IMR-90 (cell line): ENCODE measurements around the gene KYNU. TPM values are rescaled to one million over a fixed set of nuclear protein-coding genes. Genes with fewer than 3 reads are reported as not detected.

Experiments
- ATAC-seq: fragments of 200-7000 bp; cut with Tn5 transposase; 2 replicates; pipeline ENCODE4 v1.9.1; 2020; ENCODE audit warnings: low read depth, mild to moderate bottlenecking, moderate library complexity
- BruUV-seq: library from RNA; stranded (reverse); fragments of 400-500 nt; replicated peaks from 2 replicates; lab custom pipeline; 2021; lab: Mats Ljungman, UMichigan
- CTCF ChIA-PET: fragments of 300-600 bp; formaldehyde crosslinking; extraction: SDS; loops from one replicate; lab custom pipeline; 2021; ENCODE audit warnings: antibody characterized with exemption; lab: Yijun Ruan, JAX
- POLR2A ChIA-PET: fragments of 300-600 bp; sonication (Branson Sonifier 250); formaldehyde crosslinking; loops from one replicate; lab custom pipeline; 2022; ENCODE audit warnings: antibody characterized with exemption; ENCODE audit not compliant: unreplicated experiment; lab: Charles Lee
- DNase-seq: peaks from one replicate; pipeline ENCODE4 v3.0.0; 2013
- H2AFZ ChIP-seq: replicated peaks from 2 replicates; pipeline ENCODE3; 2013; ENCODE audit warnings: low read length, mild to moderate bottlenecking; ENCODE audit not compliant: poor library complexity
- H2AK5ac ChIP-seq: 2 replicates; pipeline ENCODE4 v1.6.1; 2013; ENCODE audit warnings: low read depth, low read length, inconsistent platforms
- H2AK9ac ChIP-seq: replicated peaks from 2 replicates; pipeline ENCODE3; 2013; ENCODE audit warnings: mild to moderate bottlenecking, low read depth, low read length, moderate library complexity; ENCODE audit not compliant: poor library complexity
- H2BK120ac ChIP-seq: 2 replicates; pipeline ENCODE4 v1.6.1; 2013; ENCODE audit warnings: low read depth, low read length, inconsistent platforms
- H2BK15ac ChIP-seq: 3 replicates; pipeline ENCODE4 v1.6.1; 2013; ENCODE audit warnings: low read depth, low read length, inconsistent platforms
- H2BK20ac ChIP-seq: 2 replicates; pipeline ENCODE4 v1.6.1; 2013; ENCODE audit warnings: low read depth, mild to moderate bottlenecking, inconsistent platforms, low read length, moderate library complexity
- H2BK5ac ChIP-seq: 2 replicates; pipeline ENCODE4 v1.6.1; 2013; ENCODE audit warnings: mild to moderate bottlenecking, low read depth, low read length, inconsistent platforms; ENCODE audit not compliant: poor library complexity, severe bottlenecking
- H3K14ac ChIP-seq: replicated peaks from 2 replicates; pipeline ENCODE4 v1.6.1; 2013; ENCODE audit warnings: low read depth, low read length, inconsistent platforms
- H3K18ac ChIP-seq: 2 replicates; pipeline ENCODE4 v1.6.1; 2013; ENCODE audit warnings: low read depth, low read length, control low read depth
- H3K23ac ChIP-seq: 2 replicates; pipeline ENCODE4 v1.6.1; 2013; ENCODE audit warnings: low read depth, low read length, inconsistent platforms
- H3K27ac ChIP-seq: 2 replicates; pipeline ENCODE4 v1.5.1; 2013; ENCODE audit warnings: mild to moderate bottlenecking, control low read depth, low read length; ENCODE audit not compliant: insufficient read depth
- H3K27me3 ChIP-seq: 2 replicates; pipeline ENCODE4 v1.6.1; 2013; ENCODE audit warnings: low read length; ENCODE audit not compliant: control insufficient read depth, insufficient read depth
- H3K36me3 ChIP-seq: 2 replicates; pipeline ENCODE4 v1.6.1; 2013; ENCODE audit warnings: low read length, mixed read lengths; ENCODE audit not compliant: control insufficient read depth, insufficient read depth
- H3K4ac ChIP-seq: 2 replicates; pipeline ENCODE4 v1.6.1; 2013; ENCODE audit warnings: low read depth, low read length, inconsistent platforms
- H3K4me1 ChIP-seq: 2 replicates; pipeline ENCODE4 v1.6.1; 2013; ENCODE audit warnings: low read length, mixed read lengths; ENCODE audit not compliant: control insufficient read depth, insufficient read depth
- H3K4me2 ChIP-seq: 2 replicates; pipeline ENCODE4 v1.6.1; 2013; ENCODE audit warnings: low read depth, mild to moderate bottlenecking, control low read depth, low read length, moderate library complexity
- H3K4me3 ChIP-seq: 2 replicates; pipeline ENCODE4 v1.5.1; 2013; ENCODE audit warnings: low read depth, mild to moderate bottlenecking, control low read depth, low read length, moderate library complexity; ENCODE audit not compliant: insufficient read depth
- H3K56ac ChIP-seq: 2 replicates; pipeline ENCODE4 v1.6.1; 2013; ENCODE audit warnings: low read length, inconsistent platforms; ENCODE audit not compliant: insufficient read depth; ENCODE audit errors: extremely low read depth
- H3K79me1 ChIP-seq, 2 experiments: 2 replicates each; pipeline ENCODE4 v1.6.1; 2013; ENCODE audit warnings: low read length in 2 of 2, inconsistent platforms in 1 of 2, low read depth in 1 of 2
- H3K9ac ChIP-seq: 2 replicates; pipeline ENCODE4 v1.6.1; 2013; ENCODE audit warnings: low read depth, low read length, control low read depth
- H3K9me1 ChIP-seq: 2 replicates; pipeline ENCODE4 v1.6.1; 2013; ENCODE audit warnings: low read length, inconsistent platforms; ENCODE audit not compliant: insufficient read depth
- H3K9me3 ChIP-seq: 2 replicates; pipeline ENCODE4 v1.6.1; 2013; ENCODE audit warnings: low read length; ENCODE audit not compliant: control insufficient read depth, insufficient read depth
- H4K20me1 ChIP-seq: 2 replicates; pipeline ENCODE4 v1.6.1; 2013; ENCODE audit warnings: low read length, inconsistent platforms; ENCODE audit not compliant: insufficient read depth
- H4K5ac ChIP-seq: 2 replicates; pipeline ENCODE4 v1.6.1; 2013; ENCODE audit warnings: mild to moderate bottlenecking, low read depth, low read length, control low read depth
- H4K8ac ChIP-seq, 2 experiments: 2 replicates each; pipeline ENCODE4 v1.6.1; 2013; ENCODE audit warnings: low read depth in 2 of 2, low read length in 2 of 2, control low read depth in 1 of 2, inconsistent platforms in 1 of 2
- H4K91ac ChIP-seq: 2 replicates; pipeline ENCODE4 v1.6.1; 2013; ENCODE audit warnings: low read depth, low read length, inconsistent platforms; ENCODE audit not compliant: insufficient read depth
- CEBPB ChIP-seq: IDR thresholded peaks from 2 replicates; pipeline ENCODE4 v1.6.1; 2012; ENCODE audit warnings: low read depth, low read length, improper control_type of control experiment
- MAFK ChIP-seq: IDR thresholded peaks from 2 replicates; pipeline ENCODE4 v1.6.1; 2012; ENCODE audit warnings: low read depth, low read length, improper control_type of control experiment
- RAD21 ChIP-seq: IDR thresholded peaks from 2 replicates; pipeline ENCODE4 v1.6.1; 2012; ENCODE audit warnings: low read length, improper control_type of control experiment
- RCOR1 ChIP-seq: IDR thresholded peaks from 2 replicates; pipeline ENCODE4 v1.6.1; 2012; ENCODE audit warnings: mild to moderate bottlenecking, low read length, improper control_type of control experiment; ENCODE audit not compliant: insufficient replicate concordance
- SMC3 ChIP-seq: fragments of 150-350 bp; IDR thresholded peaks from 2 replicates; pipeline ENCODE4 v1.6.1; 2016; ENCODE audit warnings: low read depth, mild to moderate bottlenecking, antibody characterized with exemption, low read length, moderate library complexity
- WGBS, 2 experiments: methylation state at CpG; one replicate each; pipeline versions ENCODE4 v1.1.5 to v1.1.7; 2013; ENCODE audit warnings: missing lambda C conversion rate in 2 of 2; ENCODE audit not compliant: insufficient read length in 1 of 2; ENCODE audit errors: extremely low coverage in 2 of 2; 5-methylcytosine and 5-hydroxymethylcytosine counted together
- dilution Hi-C: fragments of 300-500 bp; cut with HindIII; formaldehyde crosslinking; loops from one replicate; pipeline ENCODE4 v1.14.3; 2018; ENCODE audit warnings: low sequenced_read_pairs; ENCODE audit not compliant: unreplicated experiment
- in situ Hi-C: fragments of 300-500 bp; cut with MboI; formaldehyde crosslinking; loops from 3 replicates; pipeline ENCODE4 v1.14.3; 2019; ENCODE audit warnings: low sequenced_read_pairs, inconsistent platforms, mixed read lengths
- intact Hi-C: fragments of 100-400 bp; cut with micrococcal nuclease; formaldehyde crosslinking; loops from 2 replicates; pipeline ENCODE4 v1.10.0; 2022
- polyA plus RNA-seq, 3 experiments: library from polyadenylated mRNA; depleted of rRNA; stranded (reverse); fragments of >200 nt; gene quantifications; 2 replicates each; pipeline ENCODE4 v1.2.3, GENCODE V29; 2012; ENCODE audit warnings: low replicate concordance in 1 of 3
- total RNA-seq: library from RNA; depleted of rRNA; stranded (reverse); fragments of >200 nt; gene quantifications from 2 replicates; pipeline ENCODE4 v1.2.3, GENCODE V29; 2012
- TF ChIP-seq, protein P1 (sequence below): conservative IDR thresholded peaks from 2 replicates; pipeline ENCODE4 v1.5.1; 2012; ENCODE audit warnings: mild to moderate bottlenecking, low read depth, low read length, improper control_type of control experiment

KYNU gene
- total and polyA plus RNA-seq, 2 of the 4 experiments (the other 2 are of a cell fraction) = 0.75 to 2.9 TPM

DNA sequence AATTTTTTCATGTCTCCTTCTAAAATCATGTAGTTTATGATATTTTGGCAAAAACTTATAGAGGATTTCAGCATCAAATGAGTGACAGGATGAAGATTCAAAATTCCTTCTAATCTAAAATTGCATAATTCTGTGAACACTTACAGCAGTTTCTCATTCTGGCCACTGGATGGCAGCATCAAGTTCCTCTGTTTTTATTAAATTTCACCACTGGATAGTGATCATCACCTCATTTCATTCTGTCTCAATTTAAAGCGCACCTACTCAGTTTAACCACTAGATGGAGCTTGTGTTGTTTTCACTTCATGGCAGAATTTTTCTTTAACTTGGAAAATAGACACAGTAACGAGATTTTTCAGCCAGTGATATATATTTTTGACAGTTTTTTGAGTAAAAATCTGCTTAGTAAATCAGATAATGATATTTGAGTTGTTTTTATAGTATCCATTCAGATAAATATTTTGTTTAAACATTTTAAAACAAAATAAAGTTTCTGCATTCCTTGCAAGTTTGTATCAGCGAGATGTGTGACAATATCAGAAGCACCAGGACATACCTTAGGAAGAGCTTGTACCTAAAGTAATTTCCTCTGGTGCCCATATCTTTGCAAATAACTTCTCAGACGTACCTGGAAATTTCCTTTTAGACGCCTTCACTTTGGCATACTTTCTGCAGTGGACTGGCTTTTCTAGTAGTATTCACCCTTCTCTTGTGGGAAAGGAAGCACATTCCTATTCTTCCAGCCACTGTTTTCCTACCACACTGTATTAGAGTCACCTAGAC lies 157.0 kb downstream of the KYNU start:
- peak; percentile 82 for DNase-seq
- H4K20me1 ChIP-seq = no peaks in the 10 kb centered on the region
- H3K36me3 ChIP-seq = no peaks in the 10 kb centered on the region
- H3K9me1 ChIP-seq = no peaks in the 10 kb centered on the region
- ChIA-PET POLR2A (no interaction called here), CTCF (interaction anchor here (0.6 to 1.9 kb wide), 17 partner anchors 8 to 423 kb away, joined by 3 to 12 read pairs (median 3); no protein-coding TSS in a partner anchor)
- H3K14ac ChIP-seq = no peak overlapping the region
- no peak overlapping the region for H3K23ac ChIP-seq
- no peak overlapping the region for H4K5ac ChIP-seq
- no TSS peak for BruUV-seq
- no peak overlapping the region for H3K4me2 ChIP-seq
- H2BK15ac ChIP-seq = no peak overlapping the region
- H3K27ac ChIP-seq = no peak overlapping the region
- intact Hi-C loops = loop anchor here (1.0 kb wide), 2 partner anchors 188 to 226 kb away; no protein-coding TSS in a partner anchor
- H3K18ac ChIP-seq = no peak overlapping the region
- no peak overlapping the region for H2BK5ac ChIP-seq
- H4K91ac ChIP-seq = no peak overlapping the region
- no peaks in the 10 kb centered on the region for H3K79me1 ChIP-seq
- H2AFZ ChIP-seq = no peak overlapping the region
- H3K9me3 ChIP-seq = no peaks in the 10 kb centered on the region
- H3K4me1 ChIP-seq = no peaks in the 10 kb centered on the region; the same call in 1 of the 2 replicates
- in situ Hi-C loops = loop anchor here (10.0 kb wide), 1 partner anchor 220 kb away; no protein-coding TSS in a partner anchor
- no peak overlapping the region for H2AK9ac ChIP-seq
- no peak overlapping the region for H3K56ac ChIP-seq
- no peak overlapping the region for H3K4ac ChIP-seq
- no peak overlapping the region for H4K8ac ChIP-seq
- H2BK20ac ChIP-seq = no peak overlapping the region
- H3K4me3 ChIP-seq = no peak overlapping the region
- H2AK5ac ChIP-seq = no peak overlapping the region
- H3K27me3 ChIP-seq = no peaks in the 10 kb centered on the region
- dilution Hi-C loops = no loop called here
- TF ChIP-seq MAFK (no peak), RAD21 (peak; percentile 76), RCOR1 (no peak), SMC3 (peak; percentile 73), CEBPB (peak; percentile 91)
- TF ChIP-seq, protein P1, sequence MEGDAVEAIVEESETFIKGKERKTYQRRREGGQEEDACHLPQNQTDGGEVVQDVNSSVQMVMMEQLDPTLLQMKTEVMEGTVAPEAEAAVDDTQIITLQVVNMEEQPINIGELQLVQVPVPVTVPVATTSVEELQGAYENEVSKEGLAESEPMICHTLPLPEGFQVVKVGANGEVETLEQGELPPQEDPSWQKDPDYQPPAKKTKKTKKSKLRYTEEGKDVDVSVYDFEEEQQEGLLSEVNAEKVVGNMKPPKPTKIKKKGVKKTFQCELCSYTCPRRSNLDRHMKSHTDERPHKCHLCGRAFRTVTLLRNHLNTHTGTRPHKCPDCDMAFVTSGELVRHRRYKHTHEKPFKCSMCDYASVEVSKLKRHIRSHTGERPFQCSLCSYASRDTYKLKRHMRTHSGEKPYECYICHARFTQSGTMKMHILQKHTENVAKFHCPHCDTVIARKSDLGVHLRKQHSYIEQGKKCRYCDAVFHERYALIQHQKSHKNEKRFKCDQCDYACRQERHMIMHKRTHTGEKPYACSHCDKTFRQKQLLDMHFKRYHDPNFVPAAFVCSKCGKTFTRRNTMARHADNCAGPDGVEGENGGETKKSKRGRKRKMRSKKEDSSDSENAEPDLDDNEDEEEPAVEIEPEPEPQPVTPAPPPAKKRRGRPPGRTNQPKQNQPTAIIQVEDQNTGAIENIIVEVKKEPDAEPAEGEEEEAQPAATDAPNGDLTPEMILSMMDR = peak; percentile 99
- ATAC-seq = peak; percentile 97
- no peak overlapping the region for H2BK120ac ChIP-seq
- no CpG with 5 or more reads among the region's 5 CpGs for WGBS, 2 experiments
- no peak overlapping the region for H3K9ac ChIP-seq
